GM19324 (cell line): ENCODE results near the gene GTPBP3.
"Not testable (repeated sequence)": the region's sequence is repeated elsewhere in the genome, so short reads cannot be mapped to it uniquely, and the experiment has no call there.

Source experiments
- ATAC-seq: cut with Tn5 transposase; IDR thresholded peaks from one replicate; pipeline ENCODE4 v1.9.1; 2021; ENCODE audit warnings: mild to moderate bottlenecking, moderate library complexity; ENCODE audit not compliant: unreplicated experiment, low FRiP score

The GTPBP3 gene, protein sequence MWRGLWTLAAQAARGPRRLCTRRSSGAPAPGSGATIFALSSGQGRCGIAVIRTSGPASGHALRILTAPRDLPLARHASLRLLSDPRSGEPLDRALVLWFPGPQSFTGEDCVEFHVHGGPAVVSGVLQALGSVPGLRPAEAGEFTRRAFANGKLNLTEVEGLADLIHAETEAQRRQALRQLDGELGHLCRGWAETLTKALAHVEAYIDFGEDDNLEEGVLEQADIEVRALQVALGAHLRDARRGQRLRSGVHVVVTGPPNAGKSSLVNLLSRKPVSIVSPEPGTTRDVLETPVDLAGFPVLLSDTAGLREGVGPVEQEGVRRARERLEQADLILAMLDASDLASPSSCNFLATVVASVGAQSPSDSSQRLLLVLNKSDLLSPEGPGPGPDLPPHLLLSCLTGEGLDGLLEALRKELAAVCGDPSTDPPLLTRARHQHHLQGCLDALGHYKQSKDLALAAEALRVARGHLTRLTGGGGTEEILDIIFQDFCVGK

DNA sequence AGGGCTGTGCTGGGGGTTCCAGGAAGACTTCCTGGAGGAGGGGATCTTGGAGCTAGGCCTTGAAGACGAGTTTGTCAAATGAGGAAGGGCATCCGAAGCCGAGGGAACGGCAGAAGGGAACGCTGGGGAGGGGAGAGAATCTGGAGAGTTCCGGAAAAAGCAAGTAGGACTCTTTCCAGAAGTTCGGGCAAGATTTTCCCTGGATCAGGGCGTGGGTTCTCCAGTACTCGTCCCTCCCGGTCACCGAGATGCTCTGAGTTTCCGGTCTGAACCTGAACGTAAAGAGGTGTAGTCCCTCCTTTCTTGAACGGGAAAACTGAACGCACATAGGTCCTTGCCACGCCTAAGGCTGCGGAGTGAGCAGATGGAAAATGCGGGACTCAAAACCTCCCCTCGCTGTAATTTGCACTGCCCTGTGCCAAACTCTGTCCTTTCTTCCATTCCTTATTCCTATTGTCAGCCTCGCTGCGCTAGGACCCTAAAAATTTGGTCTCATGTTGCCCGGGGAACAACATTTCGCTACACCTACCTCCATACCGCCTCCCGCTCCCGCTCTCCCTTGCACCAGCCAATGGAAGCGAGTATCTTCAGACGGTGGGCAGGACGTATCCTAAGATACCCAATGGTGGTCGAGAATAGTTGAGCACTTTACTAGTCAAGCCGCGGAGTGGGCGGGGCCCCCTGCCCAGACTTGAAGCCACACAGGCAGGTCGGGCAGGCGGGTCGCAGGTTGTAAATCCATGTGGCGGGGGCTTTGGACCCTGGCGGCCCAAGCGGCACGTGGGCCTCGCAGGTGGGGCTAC, at the start of gene GTPBP3:
Gene GTPBP3 (plus strand): TSS at position 682 of the 803 bp plus-strand sequence. CDS start 59 bp downstream, at position 741.
- ATAC-seq: peak; percentile 75

DNA sequence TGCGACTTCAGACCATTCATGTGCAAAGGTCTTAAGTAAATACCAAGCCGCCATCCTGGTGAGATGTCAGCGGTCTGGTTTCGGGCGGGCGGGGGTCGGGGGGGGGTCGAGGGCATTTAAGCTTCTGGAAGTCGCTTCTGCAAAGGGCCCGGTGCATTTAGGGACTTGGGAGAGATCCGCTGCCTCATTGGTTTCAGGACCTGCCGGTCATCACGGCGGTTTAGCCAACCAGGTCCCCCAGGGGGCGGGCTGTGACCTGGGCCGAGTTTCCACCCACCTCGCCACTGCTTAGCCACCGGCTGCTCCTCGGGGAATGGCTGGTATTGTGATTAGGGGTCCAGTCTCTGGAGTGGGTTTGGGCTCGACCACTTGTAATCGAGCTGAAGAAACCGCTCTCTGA, 47.9 kb upstream of the GTPBP3 start:
- ATAC-seq: no peak

DNA sequence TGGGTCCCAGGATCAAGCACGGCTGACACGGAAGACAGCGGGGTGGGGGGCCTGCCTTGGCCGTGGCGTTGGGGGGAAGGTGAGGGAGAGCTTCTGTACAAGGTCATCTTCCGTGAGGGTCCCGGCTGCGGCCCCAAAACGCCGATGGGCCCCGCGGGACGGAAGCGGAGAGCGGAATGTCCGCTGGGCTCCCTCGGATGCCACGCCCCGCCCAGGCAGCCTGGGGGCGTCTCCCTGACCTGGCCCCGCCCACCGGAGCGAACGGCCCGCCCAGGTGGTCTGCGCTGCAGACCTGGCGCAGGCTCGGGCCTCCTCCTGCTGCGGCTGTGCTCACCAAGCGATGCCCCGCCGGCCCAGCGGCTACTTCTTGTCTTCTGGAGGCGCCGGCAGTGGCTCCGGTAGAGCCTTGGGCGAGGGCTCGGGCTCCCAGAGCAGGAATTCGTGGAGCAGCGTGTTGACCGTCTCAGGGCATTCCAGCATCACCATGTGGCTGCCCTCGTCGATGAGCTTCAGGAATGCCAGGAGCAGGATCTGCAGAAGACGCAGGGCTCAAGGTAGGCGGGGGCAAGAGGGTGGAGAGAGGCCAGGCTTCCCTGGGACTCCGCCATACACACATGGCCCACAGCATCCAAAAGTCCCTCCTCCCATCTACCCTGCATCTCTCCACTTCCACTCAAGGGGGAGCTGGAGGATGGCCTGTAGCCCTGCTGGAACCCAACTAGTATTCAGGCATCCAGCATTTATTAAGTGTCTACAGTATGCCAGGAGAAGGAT, 44.9 kb upstream of the GTPBP3 start:
- peak; percentile 68 for ATAC-seq

DNA sequence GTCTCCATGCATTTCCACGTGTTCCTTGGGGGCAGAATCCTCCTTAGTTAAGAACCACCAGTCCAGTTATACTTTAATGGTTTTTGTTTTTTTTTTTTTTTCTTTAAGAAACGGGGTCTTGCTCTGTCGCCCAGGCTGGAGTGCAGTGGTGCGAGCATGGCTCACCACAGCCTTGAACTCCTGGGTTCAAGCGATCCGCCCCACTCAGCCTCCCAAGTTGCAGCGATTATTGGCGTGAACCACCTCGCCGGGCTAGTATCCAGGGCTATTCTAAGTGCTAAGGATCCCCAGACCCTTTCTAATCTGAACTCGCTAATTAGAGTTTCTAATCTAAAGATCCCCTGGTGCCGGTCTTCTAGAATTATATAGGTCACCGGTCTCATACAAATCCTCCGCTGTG, 43.7 kb upstream of the GTPBP3 start:
- no peak for ATAC-seq

DNA sequence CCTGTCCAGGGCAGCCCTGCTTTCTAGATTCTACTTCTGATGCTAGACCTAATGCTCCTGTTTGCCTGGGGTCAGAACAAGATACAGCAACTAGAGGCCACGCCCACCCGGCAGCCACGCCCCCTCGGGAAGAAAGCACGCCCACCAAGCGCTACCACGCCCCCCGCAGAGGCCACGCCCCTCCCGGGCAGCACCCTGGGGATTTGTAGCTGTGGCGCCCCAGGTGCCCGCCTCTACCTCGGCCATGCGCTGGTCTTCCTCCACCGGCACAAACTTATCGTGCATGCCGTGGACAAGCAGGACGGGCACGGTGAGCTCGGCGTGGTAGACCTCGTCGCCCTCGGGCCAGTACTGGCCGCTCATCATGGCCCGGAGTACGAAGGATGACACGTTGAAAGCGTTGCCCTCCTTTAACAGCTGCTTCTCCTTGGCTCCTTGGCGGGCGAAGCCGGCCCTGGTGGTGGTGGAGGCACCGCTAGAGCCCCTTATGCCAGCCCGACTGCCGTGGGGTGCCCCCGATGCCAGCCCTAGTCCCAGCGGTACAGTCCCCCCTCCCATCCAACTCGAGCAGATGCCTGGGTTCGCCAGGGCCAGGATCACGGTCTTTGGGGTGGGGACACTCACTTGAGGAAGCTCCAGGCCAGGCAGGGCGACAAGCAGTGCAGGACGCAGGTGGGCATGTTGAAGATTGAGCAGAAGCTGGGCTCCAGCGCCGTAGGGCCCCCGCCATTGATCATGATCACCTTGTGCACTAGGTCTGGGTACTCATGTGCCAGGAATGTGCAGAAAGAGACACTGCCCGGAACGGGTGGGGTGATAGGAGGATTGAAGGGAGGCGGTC, 43.1 kb upstream of the GTPBP3 start:
- no peak for ATAC-seq

DNA sequence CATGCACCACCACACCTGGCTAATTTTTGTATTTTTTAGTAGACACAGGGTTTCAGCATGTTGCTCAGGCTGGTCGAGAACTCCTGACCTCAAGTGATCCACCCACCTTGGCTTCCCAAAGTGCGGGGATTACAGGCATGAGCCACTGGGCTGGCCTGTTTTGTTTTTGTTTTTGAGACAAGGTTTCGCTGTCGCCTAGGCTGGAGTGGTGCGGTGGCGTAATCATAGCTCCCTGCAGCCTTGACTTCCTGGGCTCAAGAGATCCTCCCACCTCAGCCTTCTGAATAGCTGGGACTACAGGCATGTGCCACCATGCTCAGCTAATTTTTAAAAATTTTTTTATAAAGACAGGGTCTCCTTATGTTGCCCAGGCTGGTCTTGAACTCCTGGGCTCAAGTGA, 41.8 kb upstream of the GTPBP3 start:
- ATAC-seq: not testable (repeated sequence)

DNA sequence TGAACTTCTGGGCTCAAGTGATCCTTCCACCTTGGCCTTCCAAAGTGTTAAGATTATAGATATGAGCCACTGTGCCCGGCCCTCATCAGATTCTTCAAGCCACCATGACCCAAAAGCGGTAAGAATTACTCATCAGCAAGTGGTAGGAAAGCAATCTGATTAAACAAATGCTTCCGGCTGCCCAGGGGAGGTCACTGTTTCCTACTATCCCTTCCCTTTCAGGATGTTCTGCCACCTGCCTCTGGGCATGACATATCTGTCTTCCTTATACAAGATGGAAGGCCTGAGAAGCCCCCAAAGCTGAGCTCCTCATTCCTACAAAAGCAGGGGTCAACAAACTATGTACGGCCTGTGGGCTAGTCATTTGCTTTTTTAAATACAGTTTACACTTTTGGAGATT, 41.1 kb upstream of the GTPBP3 start:
- ATAC-seq: no peak

DNA sequence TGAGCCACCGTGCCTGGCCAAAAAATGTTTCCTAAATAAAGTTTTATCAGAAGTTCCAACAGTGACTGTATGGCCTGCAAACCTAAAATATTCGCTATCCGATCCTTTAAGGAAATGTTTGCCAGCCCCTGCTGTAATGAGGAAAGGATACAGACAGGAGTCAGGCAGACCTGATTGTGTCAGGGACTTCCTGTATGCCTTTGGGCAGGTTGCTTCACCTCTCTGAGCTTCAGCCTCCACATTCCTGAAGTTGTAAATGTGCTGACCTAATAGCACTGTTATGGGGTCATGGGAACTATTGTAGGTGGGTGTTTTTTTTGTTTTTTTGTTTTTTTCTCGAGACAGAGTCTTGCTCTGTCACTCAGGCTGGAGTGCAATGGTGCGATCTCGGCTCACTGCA, 40.4 kb upstream of the GTPBP3 start:
- ATAC-seq: no peak

DNA sequence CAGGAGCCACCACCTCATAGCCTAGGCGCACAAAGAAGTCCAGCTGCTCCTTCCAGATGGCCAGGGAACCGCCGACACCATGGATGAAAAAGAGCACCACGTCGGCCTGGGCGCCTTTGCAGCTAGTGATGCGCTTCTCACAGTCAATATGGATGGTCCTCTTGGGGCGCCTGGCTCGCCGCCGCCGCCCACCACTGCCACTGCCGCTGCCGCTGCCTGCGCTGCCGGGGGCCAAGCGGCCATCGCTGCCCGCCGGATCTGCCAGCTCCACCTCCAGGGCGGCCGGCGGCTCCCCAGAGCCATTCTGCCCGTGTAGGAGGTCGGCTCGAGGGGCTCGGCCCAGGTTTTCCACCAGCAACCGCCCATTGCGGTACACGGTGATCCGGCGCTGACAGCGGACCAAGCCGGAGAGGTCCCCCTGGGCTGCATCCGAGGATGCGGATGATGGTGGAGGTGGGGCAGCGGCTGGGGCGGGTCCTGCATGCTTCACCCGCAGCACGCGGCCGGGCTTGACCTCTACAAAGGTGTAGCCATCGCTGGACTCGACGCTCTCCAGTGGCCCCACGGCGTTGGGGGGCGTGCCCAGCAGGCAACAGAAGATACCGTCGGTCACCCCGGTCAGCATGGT, 36.2 kb upstream of the GTPBP3 start:
- ATAC-seq: no peak

DNA sequence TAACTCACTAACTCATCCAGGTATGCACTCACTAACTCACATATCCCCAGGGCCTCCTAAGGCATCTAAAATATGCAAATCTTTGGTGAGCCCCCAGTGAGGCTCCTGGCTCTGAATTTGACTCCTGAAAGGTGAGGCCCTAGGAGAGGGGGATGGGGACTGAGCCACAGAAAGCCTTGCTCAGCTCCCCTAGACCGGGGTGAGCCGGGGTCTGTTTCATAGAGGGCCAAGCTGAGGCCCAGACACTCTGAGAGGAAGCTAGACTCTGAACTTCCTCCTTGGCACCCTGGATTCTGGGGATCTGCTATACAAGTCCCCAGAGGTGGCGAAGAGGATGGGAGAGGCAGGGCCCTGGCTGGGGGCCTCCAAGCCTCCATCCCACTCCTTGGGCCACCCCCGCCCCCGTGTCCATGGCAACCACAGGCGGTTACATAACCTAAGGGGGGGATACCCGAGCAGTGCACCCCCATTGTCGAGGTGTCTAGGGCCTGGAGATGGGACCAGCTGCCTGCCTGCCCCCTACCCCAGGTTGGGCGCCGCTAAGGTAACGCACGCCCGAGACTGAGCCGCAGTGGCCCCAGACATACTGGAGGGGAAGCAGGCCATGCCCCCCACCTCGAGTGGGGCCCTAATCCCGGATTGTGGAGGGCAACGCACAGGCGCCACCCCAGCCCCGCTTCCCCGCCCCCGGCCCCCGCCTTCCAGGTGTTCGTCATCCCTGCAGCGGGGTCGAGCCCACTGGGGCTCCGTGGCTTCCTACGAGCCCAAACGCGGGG, 34.8 kb upstream of the GTPBP3 start:
- ATAC-seq: no peak

DNA sequence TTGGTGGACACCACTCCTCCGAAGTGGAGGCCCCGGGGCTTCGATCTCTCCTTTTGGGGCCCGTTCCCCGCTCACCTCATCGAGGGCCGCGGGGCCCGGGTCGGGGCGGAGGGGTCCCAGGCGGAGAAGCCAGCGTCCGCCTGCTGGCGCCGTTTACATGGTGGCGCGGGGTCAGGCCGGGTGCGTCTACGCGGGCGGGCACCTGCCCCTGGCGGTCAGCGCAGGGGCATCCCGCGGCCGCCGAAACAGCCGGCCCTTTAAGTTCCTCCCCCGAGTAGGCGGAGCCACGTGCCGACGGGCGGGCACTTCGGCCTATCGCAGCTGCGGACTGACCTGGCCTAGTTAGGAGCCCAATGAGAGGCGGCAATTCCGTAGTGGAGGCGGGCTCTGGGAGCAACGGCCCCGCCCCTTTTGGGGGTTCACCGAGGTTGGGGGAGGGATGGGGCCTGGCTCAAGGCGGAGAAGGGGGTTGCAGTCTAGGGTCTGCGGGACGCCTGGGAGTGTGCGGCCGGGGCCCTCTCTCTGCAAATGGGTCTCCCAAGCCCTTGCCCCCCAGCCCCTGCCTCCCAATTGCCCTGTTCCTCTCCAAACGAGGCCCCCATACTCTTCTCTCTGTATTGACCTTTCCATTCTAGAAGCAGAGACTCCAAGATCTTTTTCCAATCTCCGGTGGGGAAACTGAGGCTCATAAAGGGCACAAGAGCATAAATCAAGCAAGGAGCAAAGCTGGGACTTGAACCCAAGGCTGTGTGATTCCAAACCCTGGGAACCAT, 34.0 kb upstream of the GTPBP3 start, which contains the start of gene ABHD8:
Gene ABHD8 (minus strand): TSS at position 259 of the 773 bp plus-strand sequence. CDS start 1,809 bp downstream, outside the sequence.
- ATAC-seq: peak; percentile 36

DNA sequence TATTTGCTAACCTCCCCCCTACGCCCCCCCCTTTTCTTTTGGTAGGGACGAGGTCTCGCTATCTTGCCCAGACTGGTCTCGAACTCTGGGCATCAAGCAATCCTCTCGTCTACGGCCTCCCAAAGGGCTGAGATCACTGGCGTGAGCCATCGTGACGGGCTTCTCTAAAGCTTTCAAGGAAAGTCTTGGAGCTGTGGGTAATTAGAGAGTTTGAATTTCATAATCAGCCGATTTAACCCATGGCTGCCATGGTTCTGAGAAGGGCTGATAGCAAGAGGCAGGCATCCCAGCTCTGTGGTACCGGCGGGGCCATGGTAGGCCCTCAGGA, 33.4 kb upstream of the GTPBP3 start:
- no peak for ATAC-seq

DNA sequence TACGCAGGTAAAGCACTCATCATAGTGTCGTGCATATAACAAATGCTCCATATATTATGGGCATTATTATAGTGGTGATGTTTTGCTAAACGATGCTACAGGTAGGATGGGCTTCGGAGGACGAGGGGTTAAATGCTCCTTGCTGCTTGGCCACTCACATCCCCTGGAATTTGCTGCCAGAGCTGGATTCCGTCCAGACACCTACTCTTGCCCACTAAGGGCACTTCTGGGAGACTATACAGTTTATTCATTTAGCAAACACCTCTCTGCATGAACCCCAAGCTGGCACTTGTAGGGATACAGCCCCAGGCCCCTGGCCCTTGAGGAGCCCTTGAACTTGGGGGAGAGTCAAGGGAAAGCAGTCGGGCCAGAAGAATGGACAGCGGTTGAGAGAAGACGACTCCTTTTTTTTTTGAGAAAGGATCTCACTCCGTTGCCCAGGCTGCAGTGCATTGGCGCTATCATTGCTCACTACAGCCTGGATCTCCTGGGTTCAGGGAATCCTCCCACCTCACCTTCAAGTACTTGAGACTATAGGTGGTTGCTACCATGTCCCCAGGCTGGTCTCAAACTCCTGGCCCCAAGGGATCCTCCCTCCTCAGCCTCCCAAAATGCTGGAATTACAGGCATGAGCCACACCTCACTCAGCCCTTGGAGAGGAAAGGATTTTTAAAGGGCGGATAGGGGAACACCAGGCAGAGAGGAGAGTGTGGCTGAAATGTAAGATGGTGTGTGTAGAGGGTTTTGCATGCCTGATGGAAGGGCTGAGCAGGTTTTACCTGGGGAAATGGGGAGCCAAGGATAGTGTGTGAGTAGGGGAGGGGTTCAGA, 32.8 kb upstream of the GTPBP3 start:
- no peak for ATAC-seq

DNA sequence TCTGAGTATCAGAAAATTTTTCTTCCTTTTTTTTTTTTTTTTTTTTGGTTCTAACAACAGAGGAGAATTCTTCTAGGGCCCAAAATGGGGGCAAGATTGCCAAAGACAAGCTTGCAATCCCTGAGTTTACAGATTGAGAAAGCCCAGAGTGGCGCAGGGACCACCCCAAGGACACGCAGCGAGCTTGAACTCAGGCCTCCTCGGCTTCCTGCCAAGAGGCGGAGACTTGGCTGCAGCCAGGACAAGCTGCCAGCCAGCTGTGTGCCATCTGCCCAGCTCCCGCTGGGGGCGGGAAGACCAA, 32.2 kb upstream of the GTPBP3 start:
- ATAC-seq: no peak

DNA sequence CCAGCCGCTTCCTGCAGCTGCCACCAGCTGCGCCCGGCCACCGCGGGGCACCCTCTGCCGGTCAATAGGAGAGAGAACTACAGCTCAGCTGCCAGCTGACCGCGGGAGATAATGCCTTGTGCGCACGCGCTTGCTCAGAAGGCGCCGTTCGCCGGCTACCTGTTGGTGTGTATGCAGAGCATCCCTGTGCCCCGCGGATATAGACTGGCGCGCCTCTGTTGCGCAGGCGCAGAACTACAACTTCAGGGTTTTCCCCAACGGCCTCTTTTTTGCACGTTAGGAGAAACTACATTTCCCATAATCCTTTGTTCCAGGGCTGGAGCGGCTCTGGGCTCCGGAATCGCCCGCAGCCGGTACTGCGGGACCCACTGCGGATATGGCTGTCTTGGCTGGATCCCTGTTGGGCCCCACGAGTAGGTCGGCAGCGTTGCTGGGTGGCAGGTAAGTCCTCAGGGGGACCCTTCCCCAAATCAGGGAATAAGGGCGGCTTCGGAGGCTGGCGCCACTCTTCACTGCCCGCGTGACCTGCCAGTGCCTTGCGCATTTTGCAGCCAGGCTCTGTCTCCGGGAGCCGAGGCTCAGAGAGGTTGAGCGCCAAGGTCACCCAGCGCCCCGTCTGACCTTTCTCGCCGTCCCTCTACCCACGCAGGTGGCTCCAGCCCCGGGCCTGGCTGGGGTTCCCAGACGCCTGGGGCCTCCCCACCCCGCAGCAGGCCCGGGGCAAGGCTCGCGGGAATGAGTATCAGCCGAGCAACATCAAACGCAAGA, 31.7 kb upstream of the GTPBP3 start, which contains the start of gene MRPL34:
Gene MRPL34 (plus strand): TSS at position 356 of the 768 bp plus-strand sequence. CDS start 21 bp downstream, at position 377.
- peak; percentile 82 for ATAC-seq

DNA sequence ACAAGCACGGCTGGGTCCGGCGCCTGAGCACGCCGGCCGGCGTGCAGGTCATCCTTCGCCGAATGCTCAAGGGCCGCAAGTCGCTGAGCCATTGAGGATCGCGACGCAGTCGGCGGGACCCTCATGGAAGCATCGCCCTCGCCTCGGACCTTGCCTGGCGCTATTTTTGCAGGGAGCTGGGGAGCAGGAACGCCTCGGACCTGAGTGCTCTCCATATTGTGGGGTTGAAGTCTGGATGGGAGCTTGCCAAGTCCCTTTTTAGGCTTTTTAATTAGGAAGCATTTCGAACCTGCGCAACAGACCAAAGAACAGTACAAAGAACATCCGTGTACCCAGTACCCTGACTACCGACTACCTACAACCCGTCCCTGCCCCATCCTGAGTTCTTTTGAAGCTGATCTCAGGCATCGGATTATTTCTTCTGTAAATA, 31.1 kb upstream of the GTPBP3 start:
- no peak for ATAC-seq
